AG04450 (cell line): ENCODE measurements around the gene CXCR6. TPM values are rescaled to one million over a fixed set of nuclear protein-coding genes. Genes with fewer than 3 reads are reported as not detected.

Experiments
- CTCF ChIA-PET: fragments of 300-600, 350-600 bp; formaldehyde crosslinking; extraction: SDS; loops from one replicate; lab custom pipeline; 2022; ENCODE audit warnings: antibody characterized with exemption, inconsistent platforms; lab: Charles Lee
- POLR2A ChIA-PET: fragments of 350-600 bp; formaldehyde crosslinking; extraction: SDS; loops from one replicate; lab custom pipeline; 2021; ENCODE audit warnings: antibody characterized with exemption, inconsistent platforms; lab: Yijun Ruan, JAX
- DNase-seq: peaks from one replicate; pipeline ENCODE4 v3.0.0-alpha.2; 2011; ENCODE audit warnings: low read depth, low spot score
- H3K27ac ChIP-seq: one replicate; pipeline ENCODE4 v1.5.1; 2012; ENCODE audit warnings: low read depth, low read length, control low read depth
- H3K27me3 ChIP-seq: one replicate; pipeline ENCODE4 v1.6.0; 2012; ENCODE audit warnings: low read length; ENCODE audit not compliant: control insufficient read depth, insufficient read depth
- H3K4me3 ChIP-seq: 2 replicates; pipeline ENCODE4 v1.5.1; 2011; ENCODE audit warnings: mild to moderate bottlenecking, low read depth, low read length, control low read depth
- H3K9me3 ChIP-seq: 2 replicates; pipeline ENCODE4 v1.5.1; 2012; ENCODE audit warnings: low read length; ENCODE audit not compliant: control insufficient read depth, insufficient read depth
- CTCF ChIP-seq: IDR thresholded peaks from 2 replicates; pipeline ENCODE4 v1.5.1; 2011; ENCODE audit warnings: low read depth, low read length, control low read depth, inconsistent platforms
- polyA plus RNA-seq: library from polyadenylated mRNA; depleted of rRNA; stranded (reverse); fragments of >200 nt; gene quantifications from 2 replicates; pipeline ENCODE4 v1.2.3, GENCODE V29; 2011

Gene CXCR6
- polyA plus RNA-seq, 1 experiment = not detected

GRCh38 chr3:45904931-45905330 lies 38.3 kb upstream of the CXCR6 start:
- ChIA-PET CTCF (no interaction called here), POLR2A (no interaction called here)
- Histone ChIP-seq H3K27me3 (peaks cover 9% of the 10 kb centered on the region), H3K4me3 (no peak overlapping the region), H3K27ac (no peak overlapping the region), H3K9me3 (peaks cover 3% of the 10 kb centered on the region; the same call in 1 of the 2 replicates)
- DNase-seq = no peak
- no peak for TF ChIP-seq CTCF

- no peak for DNase-seq
- Histone ChIP-seq H3K4me3 (no peak overlapping the region), H3K9me3 (peaks cover 3% of the 10 kb centered on the region; the same call in 1 of the 2 replicates), H3K27ac (no peak overlapping the region), H3K27me3 (peaks cover 9% of the 10 kb centered on the region)
- CTCF ChIA-PET = no interaction called here
- no peak for TF ChIP-seq CTCF
- POLR2A ChIA-PET = no interaction called here
Observed at GRCh38 chr3:45905755-45906154, 37.5 kb upstream of the CXCR6 start.

- ChIA-PET CTCF (interaction anchor here (0.6 to 2.9 kb wide), 6 partner anchors 9 to 171 kb away, joined by 3 to 12 read pairs (median 3); no protein-coding TSS in a partner anchor), POLR2A (no interaction called here)
- H3K27me3 ChIP-seq = peaks cover 7% of the 10 kb centered on the region
- peak; percentile 66 for TF ChIP-seq CTCF
- H3K27ac ChIP-seq = no peak overlapping the region
- peaks cover 3% of the 10 kb centered on the region; the same call in 1 of the 2 replicates for H3K9me3 ChIP-seq
- DNase-seq = peak; percentile 44
- H3K4me3 ChIP-seq = no peak overlapping the region
Observed at GRCh38 chr3:45906681-45907407, 36.4 kb upstream of the CXCR6 start.

- POLR2A ChIA-PET = interaction anchor here (0.5 to 0.9 kb wide), 2 partner anchors 111 to 319 kb away, joined by 3 read pairs; no protein-coding TSS in a partner anchor
- CTCF ChIA-PET = interaction anchor here (0.6 to 2.9 kb wide), 7 partner anchors 21 to 170 kb away, joined by 3 to 12 read pairs (median 3); no protein-coding TSS in a partner anchor
- no peak overlapping the region for H3K4me3 ChIP-seq
- no peak for TF ChIP-seq CTCF
- DNase-seq = peak; percentile 33
- H3K27me3 ChIP-seq = no peaks in the 10 kb centered on the region
- peaks cover 3% of the 10 kb centered on the region; the same call in 1 of the 2 replicates for H3K9me3 ChIP-seq
- peak overlapping the region; percentile 49 for H3K27ac ChIP-seq
Observed at GRCh38 chr3:45907769-45908705, 35.2 kb upstream of the CXCR6 start.
